Measurements from ENCODE around the gene TTC3. TPM values are rescaled to one million over a fixed set of nuclear protein-coding genes. Genes with fewer than 3 reads are reported as not detected.

Gene TTC3
- total RNA-seq, 1 donor from 2014 or later = 44.3 TPM

- Histone ChIP-seq H3K4me3 (no peak overlapping the region), H3K36me3 (peaks cover 87% of the 10 kb centered on the region), H3K4me1 (peaks cover 12% of the 10 kb centered on the region), H3K27me3 (ENCODE audit: low read depth) (no peaks in the 10 kb centered on the region), H3K9me3 (replicated peaks) (no peaks in the 10 kb centered on the region), H3K27ac (replicated peaks) (no peak overlapping the region)
- intact Hi-C loops (cut with micrococcal nuclease) = no loop called here
- DNase-seq = no peak
- TF ChIP-seq CTCF (IDR thresholded peaks at IDR 0.05; ENCODE audit: borderline replicate concordance) = no peak
These were observed 84.9 kb downstream of the TTC3 start for GRCh38 chr21:37157938-37158337.

DNA sequence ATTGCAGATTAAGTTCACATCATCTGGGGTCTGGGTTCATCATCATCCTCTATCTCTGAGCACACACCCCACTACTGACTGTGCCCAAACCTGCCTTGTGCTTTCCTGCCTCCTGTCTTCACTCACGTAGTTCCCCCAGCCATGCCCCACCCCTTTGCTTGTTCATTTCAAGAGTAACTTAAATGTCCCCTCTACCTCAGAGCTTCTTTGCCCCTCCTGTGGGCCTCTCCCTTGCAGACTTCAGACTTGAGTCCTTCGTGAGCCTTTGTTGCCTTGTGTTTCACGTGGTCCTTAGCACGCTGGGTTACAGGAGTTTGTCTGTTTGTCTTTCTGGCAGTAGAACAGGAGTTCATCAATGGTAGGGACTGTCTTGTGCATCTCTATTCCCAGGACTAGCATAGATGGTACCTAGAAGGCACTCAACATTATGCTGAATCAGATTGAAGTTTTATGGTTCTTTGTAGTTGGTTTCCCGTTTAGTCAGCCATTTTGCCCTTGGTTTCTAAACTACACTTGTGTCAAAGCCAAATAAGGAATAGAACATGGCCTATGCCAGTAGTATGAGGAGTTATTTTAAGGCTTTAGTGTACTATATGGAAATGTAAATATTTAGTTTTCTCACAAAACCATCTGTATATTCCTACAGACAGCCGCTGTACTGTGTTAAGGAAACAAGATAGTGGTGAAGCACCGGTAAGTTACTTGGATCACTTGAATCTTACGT is 86.2 kb downstream of the TTC3 start:
- no peak overlapping the region for H3K4me3 ChIP-seq
- no peaks in the 10 kb centered on the region for H3K27me3 ChIP-seq (ENCODE audit: low read depth)
- H3K9me3 ChIP-seq (replicated peaks) = no peaks in the 10 kb centered on the region
- DNase-seq = no peak
- no peak for TF ChIP-seq CTCF (IDR thresholded peaks at IDR 0.05; ENCODE audit: borderline replicate concordance)
- peaks cover 2% of the 10 kb centered on the region for H3K4me1 ChIP-seq
- intact Hi-C loops (cut with micrococcal nuclease) = no loop called here
- H3K36me3 ChIP-seq = peaks cover 87% of the 10 kb centered on the region
- H3K27ac ChIP-seq (replicated peaks) = no peak overlapping the region

DNA sequence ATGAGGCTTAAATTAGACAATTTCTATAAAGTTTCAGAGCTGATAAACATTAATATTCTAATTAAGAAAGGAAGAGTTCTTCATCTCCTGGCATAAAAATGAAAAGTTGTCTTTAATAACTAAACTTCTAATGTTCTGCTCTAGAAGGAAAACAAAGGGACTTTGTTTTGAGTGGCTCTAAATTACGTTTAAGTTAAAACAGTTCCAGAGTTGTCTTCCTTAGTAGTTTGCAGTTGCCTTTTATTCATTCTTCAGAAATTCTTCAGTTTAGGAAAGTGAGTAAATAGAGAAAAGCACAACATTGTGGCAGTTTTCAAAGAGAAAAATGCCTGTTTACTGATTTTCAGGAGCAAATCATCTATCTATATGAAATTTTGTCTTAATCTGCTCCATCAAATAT is 86.9 kb downstream of the TTC3 start:
- DNase-seq = no peak
- Histone ChIP-seq H3K4me3 (no peak overlapping the region), H3K27ac (replicated peaks) (no peak overlapping the region), H3K36me3 (peaks cover 91% of the 10 kb centered on the region), H3K9me3 (replicated peaks) (no peaks in the 10 kb centered on the region), H3K27me3 (ENCODE audit: low read depth) (no peaks in the 10 kb centered on the region), H3K4me1 (no peaks in the 10 kb centered on the region)
- intact Hi-C loops (cut with micrococcal nuclease) = no loop called here
- TF ChIP-seq CTCF (IDR thresholded peaks at IDR 0.05; ENCODE audit: borderline replicate concordance) = no peak

DNA sequence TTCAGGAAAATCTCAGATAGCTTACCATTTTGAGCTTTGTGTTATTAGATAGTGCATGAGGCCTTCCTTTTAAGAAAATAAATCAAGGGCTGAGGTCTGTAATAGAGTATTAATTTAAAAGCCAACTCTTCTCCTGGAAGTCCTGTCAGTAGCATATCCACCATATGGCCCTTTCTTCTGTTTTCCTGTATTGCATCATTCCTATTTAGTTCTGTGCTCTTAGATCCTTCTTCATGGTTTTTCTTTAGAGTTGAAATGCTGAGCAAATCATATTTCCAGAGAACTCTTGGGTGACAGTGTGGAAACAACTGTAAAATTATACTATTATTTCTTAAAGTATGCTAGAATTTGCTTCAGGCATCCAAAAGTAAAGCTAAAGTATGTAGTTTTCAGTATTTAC is 91.7 kb downstream of the TTC3 start:
- Histone ChIP-seq H3K36me3 (peaks cover 77% of the 10 kb centered on the region), H3K9me3 (replicated peaks) (no peaks in the 10 kb centered on the region), H3K4me1 (no peaks in the 10 kb centered on the region), H3K27ac (replicated peaks) (no peak overlapping the region), H3K27me3 (ENCODE audit: low read depth) (no peaks in the 10 kb centered on the region), H3K4me3 (no peak overlapping the region)
- no peak for DNase-seq
- intact Hi-C loops (cut with micrococcal nuclease) = no loop called here
- no peak for TF ChIP-seq CTCF (IDR thresholded peaks at IDR 0.05; ENCODE audit: borderline replicate concordance)

- H3K36me3 ChIP-seq = peaks cover 71% of the 10 kb centered on the region
These were observed 92.5 kb downstream of the TTC3 start for GRCh38 chr21:37165586-37165985.

More at GRCh38 chr21:37165586-37165985, 92.5 kb downstream of the TTC3 start:
- Histone ChIP-seq H3K27ac (replicated peaks) (no peak overlapping the region), H3K9me3 (replicated peaks) (no peaks in the 10 kb centered on the region), H3K4me1 (no peaks in the 10 kb centered on the region), H3K4me3 (no peak overlapping the region), H3K27me3 (ENCODE audit: low read depth) (no peaks in the 10 kb centered on the region)
- intact Hi-C loops (cut with micrococcal nuclease) = no loop called here
- no peak for DNase-seq
- TF ChIP-seq CTCF (IDR thresholded peaks at IDR 0.05; ENCODE audit: borderline replicate concordance) = no peak
